DOHH2 (cell line): ENCODE data around the gene SLC6A1.

Source experiments
- EZH2phosphoT487 ChIP-seq: fragments of 200-600 bp; sonication (generic); IDR thresholded peaks from 2 replicates; pipeline ENCODE4 v1.6.1; 2017; ENCODE audit warnings: borderline replicate concordance, mild to moderate bottlenecking, antibody characterized with exemption, low read length, moderate library complexity, mixed read lengths
- TF ChIP-seq, protein P1 (sequence below): fragments of 200-600 bp; sonication (generic); IDR thresholded peaks from one replicate; pipeline ENCODE4 v1.5.1; 2014; ENCODE audit warnings: antibody characterized with exemption, mild to moderate bottlenecking, low read depth, low read length; ENCODE audit not compliant: poor library complexity, severe bottlenecking

GRCh38 chr3:10945683-10946287, 46.8 kb upstream of the SLC6A1 start:
- TF ChIP-seq, protein P1, sequence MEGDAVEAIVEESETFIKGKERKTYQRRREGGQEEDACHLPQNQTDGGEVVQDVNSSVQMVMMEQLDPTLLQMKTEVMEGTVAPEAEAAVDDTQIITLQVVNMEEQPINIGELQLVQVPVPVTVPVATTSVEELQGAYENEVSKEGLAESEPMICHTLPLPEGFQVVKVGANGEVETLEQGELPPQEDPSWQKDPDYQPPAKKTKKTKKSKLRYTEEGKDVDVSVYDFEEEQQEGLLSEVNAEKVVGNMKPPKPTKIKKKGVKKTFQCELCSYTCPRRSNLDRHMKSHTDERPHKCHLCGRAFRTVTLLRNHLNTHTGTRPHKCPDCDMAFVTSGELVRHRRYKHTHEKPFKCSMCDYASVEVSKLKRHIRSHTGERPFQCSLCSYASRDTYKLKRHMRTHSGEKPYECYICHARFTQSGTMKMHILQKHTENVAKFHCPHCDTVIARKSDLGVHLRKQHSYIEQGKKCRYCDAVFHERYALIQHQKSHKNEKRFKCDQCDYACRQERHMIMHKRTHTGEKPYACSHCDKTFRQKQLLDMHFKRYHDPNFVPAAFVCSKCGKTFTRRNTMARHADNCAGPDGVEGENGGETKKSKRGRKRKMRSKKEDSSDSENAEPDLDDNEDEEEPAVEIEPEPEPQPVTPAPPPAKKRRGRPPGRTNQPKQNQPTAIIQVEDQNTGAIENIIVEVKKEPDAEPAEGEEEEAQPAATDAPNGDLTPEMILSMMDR: peak; percentile 94
- TF ChIP-seq EZH2phosphoT487: no peak
